ENCODE measurements around the gene CASTOR1.

The CASTOR1 gene

DNA sequence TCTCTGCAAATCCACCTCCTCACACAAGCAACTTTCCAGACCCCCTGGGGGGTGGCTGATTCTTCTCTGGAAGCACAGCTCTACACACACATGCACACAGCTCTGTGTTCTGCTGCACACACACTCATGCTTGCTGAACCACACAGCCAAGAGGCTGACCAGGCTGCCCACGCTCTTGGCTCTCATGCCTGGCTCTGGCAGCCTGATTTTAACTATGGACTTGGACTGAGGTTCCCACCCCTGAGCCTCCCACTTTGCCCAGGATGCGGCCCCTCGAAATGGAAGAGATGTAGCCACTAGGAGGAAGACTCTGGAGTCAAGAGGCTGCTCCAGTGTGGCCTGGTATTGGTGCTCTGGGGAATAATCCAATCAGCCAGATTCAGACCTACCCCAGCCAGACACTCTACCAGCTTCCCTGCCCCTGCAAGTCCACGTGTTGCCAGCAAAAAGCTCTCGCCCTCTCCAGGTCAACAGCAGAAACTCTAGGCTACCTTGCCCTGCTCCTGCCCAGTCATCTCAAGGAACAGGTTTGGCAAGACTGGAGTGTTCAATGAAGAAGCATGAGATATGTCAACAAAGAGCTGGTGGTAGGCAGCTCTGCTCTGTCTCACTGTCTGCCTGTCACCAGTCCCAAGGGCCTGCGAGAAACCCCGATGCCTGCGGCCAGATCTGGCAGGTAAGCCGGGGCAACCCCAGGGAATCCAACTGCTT is 8.8 kb upstream of the CASTOR1 start:
- no peak for DNase-seq

DNA sequence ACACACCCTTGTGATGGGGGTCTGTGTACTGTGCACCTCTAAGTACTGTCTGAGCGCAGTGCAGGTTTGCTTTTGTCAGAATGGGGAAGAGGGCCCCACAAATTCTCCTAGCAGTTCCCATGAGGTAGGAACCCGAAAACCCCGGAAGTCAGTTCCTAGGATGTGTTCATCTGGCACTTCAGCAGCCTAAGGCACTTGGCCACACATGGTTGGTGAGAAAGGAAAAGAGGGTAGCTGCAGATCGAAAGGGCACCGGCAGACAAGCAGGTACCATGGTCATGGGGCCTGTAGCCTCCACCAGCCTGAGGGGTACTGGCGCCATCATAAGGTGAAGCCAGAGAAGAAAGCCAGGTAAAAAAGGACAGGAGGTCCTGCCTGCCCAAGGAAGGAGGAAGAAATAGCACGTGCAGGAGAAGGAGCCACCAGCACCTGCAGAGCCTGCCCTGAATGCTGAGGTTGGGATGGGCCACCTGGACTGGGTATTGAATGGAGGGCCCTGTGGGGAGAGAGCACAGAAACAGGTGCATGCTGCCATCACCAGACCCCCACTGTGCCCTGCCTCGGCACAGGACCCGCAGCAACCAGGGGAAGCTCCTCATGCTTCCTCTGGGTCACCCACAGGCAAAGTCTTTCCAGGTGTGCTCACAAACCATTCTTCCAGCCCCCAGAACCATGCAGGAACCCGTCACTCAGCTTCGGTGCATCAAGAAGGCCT is 8.1 kb upstream of the CASTOR1 start:
- no peak for DNase-seq

GRCh38 chr22:30296833-30297232 is 7.5 kb upstream of the CASTOR1 start:
- no peak for DNase-seq

GRCh38 chr22:30296324-30296723 is 7.0 kb upstream of the CASTOR1 start:
- DNase-seq: no peak

- no peak for DNase-seq
Measured at GRCh38 chr22:30295576-30295975, 6.3 kb upstream of the CASTOR1 start.

GRCh38 chr22:30294830-30295229 is 5.5 kb upstream of the CASTOR1 start:
- no peak for DNase-seq

GRCh38 chr22:30294066-30294465 is 4.8 kb upstream of the CASTOR1 start:
- no peak for DNase-seq

DNA sequence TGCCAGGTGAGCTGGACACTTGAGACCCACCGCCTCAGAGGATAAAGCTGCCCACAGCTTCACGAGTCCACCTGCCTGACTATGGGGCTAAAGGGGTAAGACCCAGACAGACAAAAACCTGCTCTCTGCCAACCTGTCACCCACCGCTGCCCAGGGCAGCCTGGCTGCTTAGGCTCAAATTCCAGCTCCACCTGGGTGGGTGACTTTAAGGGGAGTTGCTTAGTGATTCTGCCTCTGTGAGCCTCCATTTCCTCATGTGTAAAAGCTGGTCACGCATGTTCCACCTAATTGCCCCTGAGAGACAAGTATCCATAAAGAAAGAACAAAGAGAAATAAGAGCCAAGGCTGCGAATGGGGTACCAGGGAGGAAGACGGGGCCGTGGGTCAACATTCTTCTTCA is 3.7 kb upstream of the CASTOR1 start:
- DNase-seq: no peak

DNA sequence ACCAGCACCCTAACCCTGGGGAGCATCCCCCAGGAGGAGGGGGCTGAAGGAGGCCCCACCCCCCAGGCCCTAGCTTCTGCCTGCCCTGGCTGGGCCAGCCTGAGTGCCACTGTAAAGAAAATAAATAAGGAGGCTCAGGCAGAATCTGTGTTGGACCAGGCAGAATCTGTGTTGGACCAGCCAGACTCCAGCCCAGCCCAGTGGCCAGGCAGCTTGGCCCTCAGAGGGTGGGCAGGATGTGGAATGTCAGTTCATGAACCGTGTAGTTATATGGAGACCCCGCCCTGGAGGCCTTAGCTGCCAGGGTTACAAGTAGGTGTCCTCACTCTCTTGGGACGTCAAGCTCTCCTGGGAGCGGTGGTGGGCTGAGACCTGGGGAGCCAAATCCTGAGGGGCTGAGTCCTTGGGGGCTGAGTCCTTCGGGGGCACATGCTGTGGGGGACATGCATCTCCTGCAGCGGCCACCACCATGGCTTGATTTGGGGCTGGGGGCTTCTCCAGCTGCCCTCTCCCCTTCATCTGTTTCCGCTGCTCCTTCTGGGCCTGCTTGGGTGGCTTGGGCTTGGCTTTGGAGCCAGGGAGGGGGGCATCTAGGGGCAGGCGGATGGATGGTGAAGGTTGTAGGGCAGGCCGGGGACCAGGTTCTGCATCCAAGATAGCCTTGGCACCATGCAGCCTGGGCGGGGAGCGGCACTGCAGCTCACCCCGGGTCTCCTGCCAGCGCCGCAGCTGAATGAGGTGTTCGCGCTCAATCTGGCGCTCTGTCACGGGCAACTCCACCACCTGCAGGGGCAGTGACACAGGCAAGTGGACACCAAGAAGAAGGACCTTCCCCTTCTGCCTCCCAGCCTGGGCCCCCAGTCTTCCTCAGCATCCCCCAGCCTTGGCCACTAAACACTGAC is 3.0 kb upstream of the CASTOR1 start:
- DNase-seq: no peak

- DNase-seq: no peak
Measured at GRCh38 chr22:30291058-30291892, 2.0 kb upstream of the CASTOR1 start.

- DNase-seq: no peak
Measured at GRCh38 chr22:30290342-30291057, 1.2 kb upstream of the CASTOR1 start.

DNA sequence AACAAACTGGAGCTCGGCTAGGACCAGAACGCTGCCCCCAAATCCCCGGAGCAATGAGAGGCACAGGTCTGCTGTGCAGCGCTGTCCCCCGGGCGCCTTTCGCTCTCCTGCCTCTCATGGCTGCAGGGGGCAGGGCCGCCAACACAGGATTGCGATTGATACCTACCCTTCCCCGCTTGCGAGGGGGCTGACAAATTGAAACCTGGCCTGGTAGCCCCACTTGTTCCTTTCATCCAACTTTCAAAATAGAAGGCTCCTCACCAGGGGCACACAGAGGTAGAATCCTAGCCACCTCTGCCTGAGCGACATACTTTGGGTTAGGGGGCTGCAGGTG is 642 bp upstream of the CASTOR1 start:
- no peak for DNase-seq

DNA sequence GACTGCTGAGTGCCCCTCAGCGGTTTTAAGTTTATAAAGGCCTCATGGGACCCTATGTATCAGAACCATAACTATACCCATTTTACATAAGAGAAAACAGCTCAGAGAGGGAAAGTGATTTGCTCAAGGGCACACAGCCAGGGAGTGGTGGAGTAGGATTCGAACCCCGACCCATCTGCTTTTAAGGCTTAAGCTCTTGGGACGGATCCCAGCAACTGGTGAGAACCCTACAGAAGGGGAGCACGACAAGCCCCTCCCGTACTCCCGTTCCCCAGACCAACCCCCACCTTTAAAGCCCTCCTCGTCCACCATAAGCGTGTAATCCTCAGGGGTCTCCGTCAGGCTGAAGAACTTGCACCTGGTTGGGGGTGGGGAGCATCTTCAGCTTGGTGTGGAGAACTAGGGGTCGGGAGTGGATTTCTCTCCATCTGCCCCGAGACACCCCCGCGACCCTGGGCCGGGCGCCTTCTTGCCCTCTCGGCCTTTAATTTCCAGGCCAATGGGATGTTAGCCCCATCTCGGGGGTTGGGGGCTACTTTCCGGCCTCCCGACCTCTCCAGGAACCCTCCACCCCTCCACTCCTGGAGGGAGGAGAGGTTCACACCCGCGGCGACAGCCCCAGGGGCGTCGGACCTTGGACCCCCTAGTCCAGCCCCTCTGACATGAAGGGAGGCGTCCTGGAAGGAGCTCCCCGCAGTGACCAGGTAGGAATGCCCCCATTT is 725 bp downstream of the CASTOR1 start:
- DNase-seq: no peak

DNA sequence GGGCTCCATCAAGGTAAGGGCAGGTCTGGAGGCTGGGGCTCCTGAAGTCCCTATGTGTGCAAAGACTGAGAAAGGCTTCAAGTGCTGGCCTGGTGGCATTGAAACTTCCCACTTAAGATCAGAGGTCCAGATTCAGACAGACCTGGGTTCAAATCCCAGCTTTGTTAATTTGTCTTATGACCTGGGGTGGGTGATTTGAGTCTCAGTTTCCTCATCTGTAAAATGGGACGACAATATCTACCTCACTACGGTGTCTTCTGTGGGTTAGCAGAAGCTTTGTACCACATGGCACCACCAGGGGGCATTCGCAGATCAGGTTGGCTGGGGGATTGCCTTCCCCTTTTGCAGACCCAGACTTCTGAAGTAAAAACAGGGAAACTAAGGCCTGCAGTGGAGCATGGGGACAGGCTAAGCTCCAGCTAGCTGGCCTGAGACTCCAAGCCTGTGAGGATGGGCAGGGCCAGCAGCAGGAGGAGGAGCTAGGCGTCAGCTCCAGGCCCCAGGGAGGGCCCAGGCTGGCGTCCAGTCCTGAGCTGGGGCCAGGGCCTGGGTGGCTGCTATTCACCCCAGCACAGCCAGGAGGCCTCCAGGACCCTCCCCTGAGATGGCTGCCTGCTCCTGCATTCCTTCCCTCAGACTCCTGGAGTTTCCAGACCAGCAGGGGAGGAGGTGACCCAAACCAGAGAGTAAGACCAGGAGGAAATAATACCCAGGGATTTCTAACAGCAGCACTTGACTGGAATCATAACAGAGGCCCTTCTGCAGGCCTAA is 1.5 kb downstream of the CASTOR1 start:
- DNase-seq: peak; percentile 91

DNA sequence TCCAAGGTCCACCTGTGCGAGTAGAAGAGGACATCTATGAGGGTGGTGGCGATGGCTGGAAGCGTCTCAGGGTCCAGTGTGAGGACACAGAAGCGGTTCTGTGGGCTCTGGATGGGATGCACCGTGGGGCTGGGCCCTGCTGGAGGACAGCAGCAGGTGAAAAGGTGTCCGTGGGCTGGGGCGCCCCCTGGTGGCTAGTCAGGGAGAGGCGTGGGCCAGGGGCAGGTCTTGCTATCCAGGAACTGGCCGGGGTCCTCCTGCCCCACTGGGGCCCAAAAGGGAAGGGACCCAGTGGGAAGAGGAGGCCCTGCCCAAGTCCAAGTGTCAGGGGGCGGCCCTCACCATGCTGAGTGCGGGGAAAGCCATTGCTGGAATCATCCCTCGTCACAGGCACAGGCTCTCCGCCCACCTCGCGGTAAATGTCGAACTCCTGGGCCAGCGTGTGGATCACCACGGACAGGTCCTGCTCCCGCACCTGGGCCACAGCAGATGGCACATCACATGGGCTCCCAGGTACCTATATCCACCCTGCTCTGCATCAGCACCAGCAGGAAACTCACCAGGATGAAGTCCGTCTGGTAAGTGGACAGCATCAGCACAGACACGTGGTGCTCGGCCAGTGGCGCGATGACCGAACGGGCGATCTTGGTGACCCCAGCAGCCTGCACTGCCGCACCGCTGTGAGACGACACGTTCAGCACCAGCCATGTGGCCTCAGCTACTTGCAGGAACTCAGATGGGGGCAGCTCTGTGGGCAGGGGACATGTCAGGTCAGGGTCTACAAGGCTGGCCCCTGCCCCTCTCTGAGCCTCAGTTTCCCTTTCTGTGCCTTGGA is 2.3 kb downstream of the CASTOR1 start:
- peak; percentile 90 for DNase-seq

DNA sequence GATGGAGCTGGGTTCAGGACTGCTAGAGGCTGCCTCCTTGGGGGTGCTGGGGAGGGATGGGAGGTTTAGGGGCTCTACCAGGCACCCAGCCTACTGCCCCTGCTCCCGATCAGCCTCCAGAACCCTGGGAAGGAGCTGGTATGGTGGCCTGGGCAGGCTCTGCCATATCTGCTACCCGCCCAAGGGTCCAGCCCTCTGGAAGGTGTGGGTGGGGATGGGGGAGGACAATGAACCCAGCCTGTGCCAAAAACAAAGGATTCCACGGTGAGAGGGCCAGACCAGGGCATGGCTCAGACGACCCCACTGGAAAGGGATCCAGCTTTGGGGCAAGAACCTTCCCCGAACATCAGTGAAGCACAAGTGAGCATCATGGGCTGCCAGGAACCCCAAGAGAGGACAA is 3.0 kb downstream of the CASTOR1 start:
- no peak for DNase-seq

- no peak for DNase-seq
Measured at GRCh38 chr22:30285846-30286200, 3.5 kb downstream of the CASTOR1 start.

- DNase-seq: no peak
Measured at GRCh38 chr22:30285176-30285845, 4.0 kb downstream of the CASTOR1 start.

DNA sequence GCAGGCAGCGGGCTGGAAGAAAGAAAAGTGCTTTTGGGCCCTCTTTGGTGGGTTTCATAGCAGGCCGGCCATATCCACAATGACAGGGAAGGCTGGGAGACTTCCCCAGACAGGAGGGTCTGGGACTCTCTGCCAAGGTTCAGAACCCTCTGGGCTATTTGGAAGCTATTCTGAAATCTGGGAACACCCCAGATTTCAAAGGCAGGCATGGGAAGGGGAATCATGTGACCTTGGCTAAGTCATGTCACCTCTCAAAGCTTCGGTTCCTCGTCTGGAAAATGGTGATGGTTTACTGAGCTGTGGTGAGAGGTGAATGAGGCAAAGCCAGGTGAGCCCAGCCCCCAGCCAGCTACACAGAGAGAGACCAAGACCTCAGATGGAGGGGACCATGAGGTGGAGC is 4.6 kb downstream of the CASTOR1 start:
- DNase-seq: no peak
